ENCODE measurements around the gene PINLYP.
A peak's percentile ranks its signal among the peaks of the same experiment; 100 is the strongest.

Gene PINLYP

GRCh38 chr19:43561139-43561970 lies 14.2 kb upstream of the PINLYP start:
- peak in 1 of 2 experiments; percentile 13 for DNase-seq
- TF ChIP-seq POLR2A (IDR thresholded peaks at IDR 0.05; ENCODE audit: low read length) (no peak), GATA1 (IDR thresholded peaks at IDR 0.05; ENCODE audit: low read depth, low read length) (no peak)

GRCh38 chr19:43562226-43562697 lies 13.3 kb upstream of the PINLYP start:
- TF ChIP-seq GATA1 (IDR thresholded peaks at IDR 0.05; ENCODE audit: low read depth, low read length), result no peak
- TF ChIP-seq POLR2A (IDR thresholded peaks at IDR 0.05; ENCODE audit: low read length), result no peak
- no peak for DNase-seq

GRCh38 chr19:43562698-43563241 lies 12.8 kb upstream of the PINLYP start:
- TF ChIP-seq POLR2A (IDR thresholded peaks at IDR 0.05; ENCODE audit: low read length) (peak; percentile 58), GATA1 (IDR thresholded peaks at IDR 0.05; ENCODE audit: low read depth, low read length) (no peak)
- DNase-seq, result peak; percentile 55 to 65

- TF ChIP-seq GATA1 (IDR thresholded peaks at IDR 0.05; ENCODE audit: low read depth, low read length), result no peak
- TF ChIP-seq POLR2A (IDR thresholded peaks at IDR 0.05; ENCODE audit: low read length), result no peak
- DNase-seq, result no peak
Observed at GRCh38 chr19:43563816-43564457, 11.7 kb upstream of the PINLYP start.

GRCh38 chr19:43564800-43565199 lies 10.8 kb upstream of the PINLYP start:
- TF ChIP-seq GATA1 (IDR thresholded peaks at IDR 0.05; ENCODE audit: low read depth, low read length) (no peak), POLR2A (IDR thresholded peaks at IDR 0.05; ENCODE audit: low read length) (no peak)
- no peak for DNase-seq

GRCh38 chr19:43569657-43570056 lies 5.9 kb upstream of the PINLYP start:
- no peak for TF ChIP-seq GATA1 (IDR thresholded peaks at IDR 0.05; ENCODE audit: low read depth, low read length)
- TF ChIP-seq POLR2A (IDR thresholded peaks at IDR 0.05; ENCODE audit: low read length), result no peak
- DNase-seq, result no peak

GRCh38 chr19:43570174-43570791 lies 5.3 kb upstream of the PINLYP start:
- TF ChIP-seq POLR2A (IDR thresholded peaks at IDR 0.05; ENCODE audit: low read length), result no peak
- TF ChIP-seq GATA1 (IDR thresholded peaks at IDR 0.05; ENCODE audit: low read depth, low read length), result no peak
- DNase-seq, result no peak

- TF ChIP-seq POLR2A (IDR thresholded peaks at IDR 0.05; ENCODE audit: low read length), result no peak
- TF ChIP-seq GATA1 (IDR thresholded peaks at IDR 0.05; ENCODE audit: low read depth, low read length), result no peak
- DNase-seq, result no peak
Observed at GRCh38 chr19:43572171-43572588, 3.4 kb upstream of the PINLYP start.

- peak; percentile 38 to 55 for DNase-seq
- TF ChIP-seq POLR2A (IDR thresholded peaks at IDR 0.05; ENCODE audit: low read length) (no peak), GATA1 (IDR thresholded peaks at IDR 0.05; ENCODE audit: low read depth, low read length) (no peak)
Observed at GRCh38 chr19:43574424-43575155, 1.0 kb upstream of the PINLYP start.

GRCh38 chr19:43575955-43576878 lies 616 bp downstream of the PINLYP start:
- DNase-seq, result peak in 1 of 2 experiments; percentile 44
- TF ChIP-seq POLR2A (IDR thresholded peaks at IDR 0.05; ENCODE audit: low read length) (no peak), GATA1 (IDR thresholded peaks at IDR 0.05; ENCODE audit: low read depth, low read length) (no peak)

GRCh38 chr19:43578787-43579186 lies 3.2 kb downstream of the PINLYP start:
- no peak for TF ChIP-seq POLR2A (IDR thresholded peaks at IDR 0.05; ENCODE audit: low read length)
- TF ChIP-seq GATA1 (IDR thresholded peaks at IDR 0.05; ENCODE audit: low read depth, low read length), result no peak

GRCh38 chr19:43581467-43581866 lies 5.9 kb downstream of the PINLYP start:
- no peak for TF ChIP-seq GATA1 (IDR thresholded peaks at IDR 0.05; ENCODE audit: low read depth, low read length)
- peak in 1 of 2 experiments; percentile 41 for DNase-seq

More at GRCh38 chr19:43578787-43579186, 3.2 kb downstream of the PINLYP start:
- no peak for DNase-seq
